ENCODE data around the gene RFX5. TPM values are rescaled to one million over a fixed set of nuclear protein-coding genes. Genes with fewer than 3 reads are reported as not detected.

The RFX5 gene
- polyA plus RNA-seq, 2 of the 4 experiments (the other 2 are of a cell fraction), result 55.9 to 60.1 TPM

GRCh38 chr1:151364996-151365395 is 17.9 kb upstream of the RFX5 start (continued):
- TF ChIP-seq CTCF (IDR thresholded peaks at IDR 0.05) (no peak), ATOH8 (CRISPR knock-in tag; IDR thresholded peaks at IDR 0.05; ENCODE audit: low read depth) (no peak), KDM5A (IDR thresholded peaks at IDR 0.05) (no peak), FOSB (CRISPR knock-in tag; IDR thresholded peaks at IDR 0.05) (no peak), RCOR1 (IDR thresholded peaks at IDR 0.05; ENCODE audit: low read depth, low read length) (no peak), SMC3 (IDR thresholded peaks at IDR 0.05) (no peak), RNF2 (IDR thresholded peaks at IDR 0.05; ENCODE audit: borderline replicate concordance, low read depth) (no peak), USF2 (IDR thresholded peaks at IDR 0.05) (no peak)
- TF ChIP-seq, protein P1, sequence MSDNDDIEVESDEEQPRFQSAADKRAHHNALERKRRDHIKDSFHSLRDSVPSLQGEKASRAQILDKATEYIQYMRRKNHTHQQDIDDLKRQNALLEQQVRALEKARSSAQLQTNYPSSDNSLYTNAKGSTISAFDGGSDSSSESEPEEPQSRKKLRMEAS (IDR thresholded peaks at IDR 0.05), result no peak

DNA sequence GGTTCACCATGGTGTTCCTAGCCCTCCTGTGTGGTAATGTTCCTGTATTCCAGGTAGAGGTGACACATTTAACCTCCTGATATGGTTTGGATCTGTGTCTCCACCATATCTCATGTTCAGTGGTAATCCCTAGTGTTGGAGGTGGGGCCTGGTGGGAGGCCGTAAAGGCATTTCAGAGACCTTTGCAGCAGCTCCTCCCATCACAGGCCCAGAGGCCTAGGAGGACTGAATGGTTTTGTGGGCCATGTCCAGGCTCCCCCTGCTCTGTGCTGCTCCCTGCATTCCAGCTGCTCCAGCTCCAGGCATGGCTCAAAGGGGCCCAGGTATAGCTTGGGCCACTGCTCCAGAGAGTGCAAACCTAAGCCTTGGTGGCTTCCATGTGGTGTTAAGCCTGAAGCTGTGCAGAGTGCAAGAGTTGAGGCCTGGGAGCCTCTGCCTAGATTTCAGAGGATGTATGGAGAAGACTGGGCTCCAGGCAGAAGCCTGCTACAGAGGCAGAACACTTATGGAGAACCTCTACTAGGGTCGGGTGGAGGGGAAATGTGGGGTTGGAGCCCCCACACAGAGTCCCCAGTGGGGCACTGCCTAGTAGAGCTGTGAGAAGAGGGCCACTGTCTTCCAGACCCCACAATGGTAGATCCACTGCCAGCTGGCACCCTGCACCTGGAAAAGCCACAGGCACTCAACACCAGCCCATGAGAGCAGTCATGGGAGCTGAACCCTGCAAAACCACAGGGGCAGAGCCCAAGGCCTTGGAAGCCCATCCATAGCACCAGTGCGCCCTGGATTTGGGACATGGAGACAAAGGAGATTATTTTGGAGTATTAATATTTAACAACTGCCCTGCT is 15.5 kb upstream of the RFX5 start:
- POLR2A ChIA-PET, result no interaction called here
- no peak overlapping the region for H3K27ac ChIP-seq
- no peak for ATAC-seq
- TF ChIP-seq ZFP36 (IDR thresholded peaks at IDR 0.05; ENCODE audit: borderline replicate concordance, partially characterized antibody) (peak; percentile 96), TFCP2L1 (CRISPR knock-in tag; IDR thresholded peaks at IDR 0.05) (no peak)
- H3K4me1 ChIP-seq, result no peaks in the 10 kb centered on the region
- 52% methylated on average over 3 of the region's 3 CpGs for WGBS (ENCODE audit: missing lambda C conversion rate)
- H3K4me2 ChIP-seq, result no peak overlapping the region
- CTCF ChIA-PET, result interaction anchor here (1.1 to 14.4 kb wide), 2 partner anchors 22 to 62 kb away, joined by 5 to 108 read pairs; no protein-coding TSS in a partner anchor
- H3K4me3 ChIP-seq, result no peak overlapping the region
- FAIRE-seq, result no peak
- DNase-seq (ENCODE audit: low read depth in 1 of 2, low spot score in 1 of 2), result peak in 1 of 2 experiments; percentile 23
- H3K9me3 ChIP-seq, result peaks cover 20% of the 10 kb centered on the region

GRCh38 chr1:151361883-151362282 is 14.8 kb upstream of the RFX5 start:
- ATAC-seq (no peak), FAIRE-seq (no peak), DNase-seq (ENCODE audit: low read depth in 1 of 2, low spot score in 1 of 2) (no peak)
- no peaks in the 10 kb centered on the region for H3K4me1 ChIP-seq
- no peak for TF ChIP-seq JUN (IDR thresholded peaks at IDR 0.05)
- TF ChIP-seq, protein P2, sequence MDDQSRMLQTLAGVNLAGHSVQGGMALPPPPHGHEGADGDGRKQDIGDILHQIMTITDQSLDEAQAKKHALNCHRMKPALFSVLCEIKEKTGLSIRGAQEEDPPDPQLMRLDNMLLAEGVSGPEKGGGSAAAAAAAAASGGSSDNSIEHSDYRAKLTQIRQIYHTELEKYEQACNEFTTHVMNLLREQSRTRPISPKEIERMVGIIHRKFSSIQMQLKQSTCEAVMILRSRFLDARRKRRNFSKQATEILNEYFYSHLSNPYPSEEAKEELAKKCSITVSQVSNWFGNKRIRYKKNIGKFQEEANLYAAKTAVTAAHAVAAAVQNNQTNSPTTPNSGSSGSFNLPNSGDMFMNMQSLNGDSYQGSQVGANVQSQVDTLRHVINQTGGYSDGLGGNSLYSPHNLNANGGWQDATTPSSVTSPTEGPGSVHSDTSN (IDR thresholded peaks at IDR 0.05), result no peak
- TF ChIP-seq ESRRA (IDR thresholded peaks at IDR 0.05; ENCODE audit: borderline replicate concordance, low read length), result no peak
- TF ChIP-seq KDM5A (IDR thresholded peaks at IDR 0.05), result no peak
- no peak for TF ChIP-seq HEYL (CRISPR knock-in tag; IDR thresholded peaks at IDR 0.05)
- no peak for TF ChIP-seq HDAC2 (IDR thresholded peaks at IDR 0.05)
- H3K4me3 ChIP-seq, result no peak overlapping the region
- no peak overlapping the region for H3K4me2 ChIP-seq
- H3K9me3 ChIP-seq, result peaks cover 20% of the 10 kb centered on the region
- POLR2A ChIA-PET, result no interaction called here
- no peak overlapping the region for H3K27ac ChIP-seq
- CTCF ChIA-PET, result interaction anchor here (14.4 kb wide), 1 partner anchor 21 kb away, joined by 108 read pairs; no protein-coding TSS in a partner anchor
